Chondrocyte (in vitro differentiated cells): Measurements from ENCODE around the gene ARG1. TPM values are rescaled to one million over a fixed set of nuclear protein-coding genes. Genes with fewer than 3 reads are reported as not detected.

ENCODE experiments used
- DNase-seq: peaks from one replicate; pipeline ENCODE4 v3.0.0; 2021; ENCODE audit warnings: mixed read lengths, low spot score
- H3K27ac Mint-ChIP-seq: one replicate; pipeline ENCODE4 v1.8.0; 2021; ENCODE audit warnings: mild to moderate bottlenecking, moderate library complexity, mixed read lengths; ENCODE audit not compliant: unreplicated experiment
- H3K27me3 Mint-ChIP-seq: 2 replicates; pipeline ENCODE4 v1.8.0; 2021; ENCODE audit warnings: low read depth, mixed read lengths
- H3K36me3 Mint-ChIP-seq: 2 replicates; pipeline ENCODE4 v1.8.0; 2021; ENCODE audit warnings: low read depth, mixed read lengths
- H3K4me1 Mint-ChIP-seq: 2 replicates; pipeline ENCODE4 v1.8.0; 2021; ENCODE audit warnings: low read depth, mild to moderate bottlenecking, mixed read lengths
- H3K4me3 Mint-ChIP-seq: one replicate; pipeline ENCODE4 v1.8.0; 2021; ENCODE audit warnings: mild to moderate bottlenecking, moderate library complexity, mixed read lengths; ENCODE audit not compliant: unreplicated experiment
- H3K9me3 Mint-ChIP-seq: 2 replicates; pipeline ENCODE4 v1.8.0; 2021; ENCODE audit warnings: low read depth, mixed read lengths
- CTCF ChIP-seq: fragments of 200-600 bp; sonication (generic); IDR thresholded peaks from 2 replicates; pipeline ENCODE4 v1.5.0; 2021; ENCODE audit warnings: antibody characterized with exemption, mild to moderate bottlenecking, moderate library complexity
- total RNA-seq: library from RNA; stranded (reverse); gene quantifications from 3 replicates; pipeline ENCODE4 v1.2.1, GENCODE V29; 2021

The ARG1 gene
- total RNA-seq, 1 donor from 2014 or later = not detected

- Mint-ChIP-seq H3K4me3 (no peak overlapping the region), H3K9me3 (no peaks in the 10 kb centered on the region), H3K4me1 (no peaks in the 10 kb centered on the region), H3K27me3 (peaks cover 4% of the 10 kb centered on the region), H3K36me3 (no peaks in the 10 kb centered on the region), H3K27ac (no peak overlapping the region)
- TF ChIP-seq CTCF = no peak
- DNase-seq = no peak
These were observed 20.5 kb upstream of the ARG1 start for GRCh38 chr6:131552572-131552971.

- no peak for DNase-seq
These were observed 17.0 kb upstream of the ARG1 start for GRCh38 chr6:131555992-131556391.

GRCh38 chr6:131558922-131559321, 14.1 kb upstream of the ARG1 start:
- no peak for DNase-seq
- Mint-ChIP-seq H3K4me3 (no peak overlapping the region), H3K27me3 (peaks cover 5% of the 10 kb centered on the region), H3K9me3 (no peaks in the 10 kb centered on the region), H3K4me1 (no peaks in the 10 kb centered on the region), H3K36me3 (no peaks in the 10 kb centered on the region), H3K27ac (no peak overlapping the region)
- TF ChIP-seq CTCF = no peak

More at GRCh38 chr6:131555992-131556391, 17.0 kb upstream of the ARG1 start:
- no peaks in the 10 kb centered on the region for H3K4me1 Mint-ChIP-seq
- peaks cover 4% of the 10 kb centered on the region for H3K27me3 Mint-ChIP-seq
- no peak overlapping the region for H3K4me3 Mint-ChIP-seq
- TF ChIP-seq CTCF = no peak
- no peaks in the 10 kb centered on the region for H3K9me3 Mint-ChIP-seq
- H3K27ac Mint-ChIP-seq = no peak overlapping the region
- H3K36me3 Mint-ChIP-seq = no peaks in the 10 kb centered on the region

GRCh38 chr6:131561925-131562707, 10.9 kb upstream of the ARG1 start:
- H3K27me3 Mint-ChIP-seq = peaks cover 3% of the 10 kb centered on the region
- H3K4me3 Mint-ChIP-seq = no peak overlapping the region
- no peak for TF ChIP-seq CTCF
- no peaks in the 10 kb centered on the region for H3K4me1 Mint-ChIP-seq
- no peak for DNase-seq
- peaks cover 6% of the 10 kb centered on the region for H3K9me3 Mint-ChIP-seq
- peaks cover 3% of the 10 kb centered on the region for H3K36me3 Mint-ChIP-seq
- H3K27ac Mint-ChIP-seq = no peak overlapping the region

- no peak for DNase-seq
- Mint-ChIP-seq H3K9me3 (peaks cover 6% of the 10 kb centered on the region), H3K4me1 (no peaks in the 10 kb centered on the region), H3K27me3 (peaks cover 3% of the 10 kb centered on the region), H3K36me3 (peaks cover 4% of the 10 kb centered on the region), H3K4me3 (no peak overlapping the region), H3K27ac (no peak overlapping the region)
- no peak for TF ChIP-seq CTCF
These were observed 8.0 kb upstream of the ARG1 start for GRCh38 chr6:131565056-131565455.
